ENCODE measurements around the gene MLST8. TPM values are rescaled to one million over a fixed set of nuclear protein-coding genes. Genes with fewer than 3 reads are reported as not detected.

The MLST8 gene
- total and polyA plus RNA-seq, 4 donors, result 11.1 to 26.7 (median 20.2) TPM

DNA sequence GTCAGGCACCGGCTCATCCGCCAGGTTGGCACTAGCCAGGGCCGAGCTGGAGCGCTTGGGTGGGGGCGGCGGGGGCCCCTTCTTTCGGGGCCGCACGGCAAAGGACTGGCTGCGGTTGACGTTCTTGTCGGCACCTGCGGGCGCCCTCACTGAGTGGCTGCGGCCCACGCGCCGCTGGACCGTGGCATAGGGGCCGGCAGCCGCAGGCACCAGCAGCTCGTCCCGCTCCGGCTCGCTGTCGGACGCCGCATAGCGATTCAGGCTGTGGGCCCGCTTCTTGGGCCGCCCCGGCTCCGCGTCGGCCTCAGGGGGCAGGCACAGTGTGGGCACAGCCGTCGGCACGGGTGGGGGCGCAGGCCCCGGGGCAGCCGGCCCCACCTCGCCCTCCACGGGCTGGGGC is 24.8 kb upstream of the MLST8 start (continued):
- TF ChIP-seq, protein P1, sequence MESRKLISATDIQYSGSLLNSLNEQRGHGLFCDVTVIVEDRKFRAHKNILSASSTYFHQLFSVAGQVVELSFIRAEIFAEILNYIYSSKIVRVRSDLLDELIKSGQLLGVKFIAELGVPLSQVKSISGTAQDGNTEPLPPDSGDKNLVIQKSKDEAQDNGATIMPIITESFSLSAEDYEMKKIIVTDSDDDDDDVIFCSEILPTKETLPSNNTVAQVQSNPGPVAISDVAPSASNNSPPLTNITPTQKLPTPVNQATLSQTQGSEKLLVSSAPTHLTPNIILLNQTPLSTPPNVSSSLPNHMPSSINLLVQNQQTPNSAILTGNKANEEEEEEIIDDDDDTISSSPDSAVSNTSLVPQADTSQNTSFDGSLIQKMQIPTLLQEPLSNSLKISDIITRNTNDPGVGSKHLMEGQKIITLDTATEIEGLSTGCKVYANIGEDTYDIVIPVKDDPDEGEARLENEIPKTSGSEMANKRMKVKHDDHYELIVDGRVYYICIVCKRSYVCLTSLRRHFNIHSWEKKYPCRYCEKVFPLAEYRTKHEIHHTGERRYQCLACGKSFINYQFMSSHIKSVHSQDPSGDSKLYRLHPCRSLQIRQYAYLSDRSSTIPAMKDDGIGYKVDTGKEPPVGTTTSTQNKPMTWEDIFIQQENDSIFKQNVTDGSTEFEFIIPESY (IDR thresholded peaks at IDR 0.05), result no peak
- no peak for TF ChIP-seq JUND (IDR thresholded peaks at IDR 0.05)

DNA sequence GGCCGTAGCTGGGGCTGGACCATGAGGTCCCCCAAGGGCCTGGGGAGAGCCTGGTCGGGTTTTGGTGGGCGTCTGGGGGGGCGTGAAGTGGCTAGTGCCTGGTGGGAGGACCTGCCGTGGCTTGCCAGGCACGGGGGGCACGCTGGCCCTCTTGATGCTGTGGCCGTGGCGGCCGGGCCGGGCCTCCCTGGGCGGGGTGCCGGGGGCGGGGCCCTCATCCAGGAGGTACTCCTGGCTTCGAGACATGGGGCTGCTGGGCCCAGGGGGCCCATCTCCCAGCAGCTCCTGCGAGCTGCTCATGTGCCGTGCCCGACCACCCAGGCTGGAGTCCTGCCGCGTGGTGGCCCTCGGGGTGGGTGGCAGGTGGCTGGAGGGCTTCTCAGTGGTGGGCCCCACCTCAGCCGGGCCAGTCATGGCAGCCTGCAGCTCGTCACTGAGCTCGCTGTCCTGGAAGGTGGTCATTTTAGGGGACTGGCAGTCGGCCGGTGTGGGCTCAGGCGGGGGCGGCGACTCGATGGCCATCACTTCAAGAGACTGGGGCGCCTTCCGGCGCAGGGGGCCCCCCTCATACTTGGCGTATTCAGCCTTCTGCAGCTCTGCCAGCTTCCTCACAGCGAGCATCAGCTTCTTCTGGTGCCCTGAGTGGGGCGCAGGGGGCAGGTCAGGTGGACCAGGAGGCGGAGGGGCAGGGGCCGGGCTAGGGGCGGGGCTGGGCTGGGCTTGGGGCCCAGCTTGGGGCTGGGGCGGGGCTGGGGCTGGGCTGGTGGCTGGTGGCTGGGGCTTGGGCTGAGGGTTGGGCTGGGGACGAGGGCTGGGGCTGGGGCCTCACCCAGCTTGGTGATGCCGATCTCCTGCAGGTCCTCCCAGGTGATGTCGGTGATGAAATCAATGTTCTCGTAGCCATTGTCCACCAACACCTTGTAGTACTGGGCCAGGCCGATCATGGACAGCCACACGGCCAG is 24.0 kb upstream of the MLST8 start:
- Histone ChIP-seq H3K4me3 (ENCODE audit: low read depth in 1 of 3, low read length in 3 of 3) (no peak overlapping the region), H3K27me3 (ENCODE audit: control insufficient read depth in 4 of 4, insufficient read depth in 4 of 4, low read length in 3 of 4) (no peaks in the 10 kb centered on the region), H3K36me3 (ENCODE audit: control insufficient read depth in 4 of 4, insufficient read depth in 3 of 4, low read depth in 1 of 4, low read length in 3 of 4) (peaks cover 2 to 12% (median 6%) of the 10 kb centered on the region in 4 donors), H3K27ac (ENCODE audit: low read depth in 1 of 2, low read length in 2 of 2) (no peak overlapping the region), H3K9me3 (ENCODE audit: control insufficient read depth in 4 of 4, low read length in 3 of 4) (no peaks in the 10 kb centered on the region), H3K9ac (ENCODE audit: low read depth in 1 of 2, low read length in 2 of 2) (no peak overlapping the region), H3K4me1 (ENCODE audit: control insufficient read depth in 4 of 4, insufficient read depth in 4 of 4, low read length in 3 of 4) (no peaks in the 10 kb centered on the region)
- TF ChIP-seq EGR1 (IDR thresholded peaks at IDR 0.05; ENCODE audit: low read depth in 2 of 2) (no peak), FOXA2 (IDR thresholded peaks at IDR 0.05) (no peak), GABPA (IDR thresholded peaks at IDR 0.05 in 1 of 2, conservative IDR thresholded peaks at IDR 0.05 in 1 of 2) (no peak), TAF1 (conservative IDR thresholded peaks at IDR 0.05) (no peak), FOXA1 (IDR thresholded peaks at IDR 0.05) (no peak), HNF4A (conservative IDR thresholded peaks at IDR 0.05) (no peak), NR2F2 (IDR thresholded peaks at IDR 0.05) (no peak), RXRA (IDR thresholded peaks at IDR 0.05) (no peak), RAD21 (IDR thresholded peaks at IDR 0.05) (no peak)
- TF ChIP-seq, protein P2, sequence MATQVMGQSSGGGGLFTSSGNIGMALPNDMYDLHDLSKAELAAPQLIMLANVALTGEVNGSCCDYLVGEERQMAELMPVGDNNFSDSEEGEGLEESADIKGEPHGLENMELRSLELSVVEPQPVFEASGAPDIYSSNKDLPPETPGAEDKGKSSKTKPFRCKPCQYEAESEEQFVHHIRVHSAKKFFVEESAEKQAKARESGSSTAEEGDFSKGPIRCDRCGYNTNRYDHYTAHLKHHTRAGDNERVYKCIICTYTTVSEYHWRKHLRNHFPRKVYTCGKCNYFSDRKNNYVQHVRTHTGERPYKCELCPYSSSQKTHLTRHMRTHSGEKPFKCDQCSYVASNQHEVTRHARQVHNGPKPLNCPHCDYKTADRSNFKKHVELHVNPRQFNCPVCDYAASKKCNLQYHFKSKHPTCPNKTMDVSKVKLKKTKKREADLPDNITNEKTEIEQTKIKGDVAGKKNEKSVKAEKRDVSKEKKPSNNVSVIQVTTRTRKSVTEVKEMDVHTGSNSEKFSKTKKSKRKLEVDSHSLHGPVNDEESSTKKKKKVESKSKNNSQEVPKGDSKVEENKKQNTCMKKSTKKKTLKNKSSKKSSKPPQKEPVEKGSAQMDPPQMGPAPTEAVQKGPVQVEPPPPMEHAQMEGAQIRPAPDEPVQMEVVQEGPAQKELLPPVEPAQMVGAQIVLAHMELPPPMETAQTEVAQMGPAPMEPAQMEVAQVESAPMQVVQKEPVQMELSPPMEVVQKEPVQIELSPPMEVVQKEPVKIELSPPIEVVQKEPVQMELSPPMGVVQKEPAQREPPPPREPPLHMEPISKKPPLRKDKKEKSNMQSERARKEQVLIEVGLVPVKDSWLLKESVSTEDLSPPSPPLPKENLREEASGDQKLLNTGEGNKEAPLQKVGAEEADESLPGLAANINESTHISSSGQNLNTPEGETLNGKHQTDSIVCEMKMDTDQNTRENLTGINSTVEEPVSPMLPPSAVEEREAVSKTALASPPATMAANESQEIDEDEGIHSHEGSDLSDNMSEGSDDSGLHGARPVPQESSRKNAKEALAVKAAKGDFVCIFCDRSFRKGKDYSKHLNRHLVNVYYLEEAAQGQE (IDR thresholded peaks at IDR 0.05), result no peak
- TF ChIP-seq, protein P3, sequence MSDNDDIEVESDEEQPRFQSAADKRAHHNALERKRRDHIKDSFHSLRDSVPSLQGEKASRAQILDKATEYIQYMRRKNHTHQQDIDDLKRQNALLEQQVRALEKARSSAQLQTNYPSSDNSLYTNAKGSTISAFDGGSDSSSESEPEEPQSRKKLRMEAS (IDR thresholded peaks at IDR 0.05), result no peak
- TF ChIP-seq, protein P4, sequence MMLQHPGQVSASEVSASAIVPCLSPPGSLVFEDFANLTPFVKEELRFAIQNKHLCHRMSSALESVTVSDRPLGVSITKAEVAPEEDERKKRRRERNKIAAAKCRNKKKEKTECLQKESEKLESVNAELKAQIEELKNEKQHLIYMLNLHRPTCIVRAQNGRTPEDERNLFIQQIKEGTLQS (IDR thresholded peaks at IDR 0.05), result no peak
- no peak for DNase-seq (ENCODE audit: low spot score)
- WGBS, result 91% methylated on average over 46 of the region's 46 CpGs

DNA sequence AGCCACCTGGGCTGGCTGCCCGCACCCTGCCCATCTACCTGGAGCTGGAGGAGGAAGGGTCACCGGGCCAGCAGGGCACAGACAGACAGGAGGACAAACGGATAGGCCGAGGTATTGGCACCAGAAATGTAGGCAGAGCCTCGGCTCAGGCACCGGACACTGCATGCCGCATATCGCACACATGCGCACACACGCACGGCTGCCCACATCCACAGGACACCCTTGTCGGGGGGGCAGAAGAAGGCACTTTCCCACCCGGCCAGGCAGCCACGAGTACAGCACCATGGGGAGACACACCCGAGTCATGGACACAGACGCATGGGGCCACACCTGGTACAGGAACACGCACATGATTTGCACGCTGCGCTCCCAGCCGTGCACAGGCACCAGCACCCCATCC is 23.3 kb upstream of the MLST8 start:
- Histone ChIP-seq H3K4me3 (ENCODE audit: low read depth in 1 of 3, low read length in 3 of 3) (no peak overlapping the region), H3K9ac (ENCODE audit: low read depth in 1 of 2, low read length in 2 of 2) (no peak overlapping the region), H3K27me3 (ENCODE audit: control insufficient read depth in 4 of 4, insufficient read depth in 4 of 4, low read length in 3 of 4) (no peaks in the 10 kb centered on the region), H3K9me3 (ENCODE audit: control insufficient read depth in 4 of 4, low read length in 3 of 4) (no peaks in the 10 kb centered on the region), H3K4me1 (ENCODE audit: control insufficient read depth in 4 of 4, insufficient read depth in 4 of 4, low read length in 3 of 4) (no peaks in the 10 kb centered on the region), H3K36me3 (ENCODE audit: control insufficient read depth in 4 of 4, insufficient read depth in 3 of 4, low read depth in 1 of 4, low read length in 3 of 4) (peaks cover 0 to 7% (median 3%) of the 10 kb centered on the region in 4 donors), H3K27ac (ENCODE audit: low read depth in 1 of 2, low read length in 2 of 2) (no peak overlapping the region)
- TF ChIP-seq NR2F2 (IDR thresholded peaks at IDR 0.05) (no peak), TAF1 (conservative IDR thresholded peaks at IDR 0.05) (no peak), GABPA (IDR thresholded peaks at IDR 0.05 in 1 of 2, conservative IDR thresholded peaks at IDR 0.05 in 1 of 2) (no peak), EGR1 (IDR thresholded peaks at IDR 0.05; ENCODE audit: low read depth in 2 of 2) (no peak), YY1 (IDR thresholded peaks at IDR 0.05) (no peak), FOXA1 (IDR thresholded peaks at IDR 0.05) (no peak), FOXA2 (IDR thresholded peaks at IDR 0.05) (no peak), SP1 (IDR thresholded peaks at IDR 0.05) (no peak), RAD21 (IDR thresholded peaks at IDR 0.05) (no peak), RXRA (IDR thresholded peaks at IDR 0.05) (no peak), HNF4G (IDR thresholded peaks at IDR 0.05) (no peak)
- TF ChIP-seq, protein P4 (IDR thresholded peaks at IDR 0.05), result no peak
- TF ChIP-seq, protein P2 (IDR thresholded peaks at IDR 0.05), result no peak
- TF ChIP-seq, protein P3 (IDR thresholded peaks at IDR 0.05), result no peak
- DNase-seq (ENCODE audit: low spot score), result no peak
- WGBS, result 93% methylated on average over 20 of the region's 20 CpGs

Data from liver (tissue), 9 donors.